HCT116 (cell line): ENCODE data around the gene NOTCH1.

ENCODE experiments used
- CBX3 ChIP-seq: IDR thresholded peaks from 2 replicates; pipeline ENCODE4 v1.6.1; 2012; ENCODE audit warnings: low read depth
- EZH2 ChIP-seq: fragments of 200-600 bp; sonication (generic); IDR thresholded peaks from 2 replicates; pipeline ENCODE4 v1.6.1; 2017; ENCODE audit warnings: antibody characterized with exemption, mixed run types
- POLR2A ChIP-seq: IDR thresholded peaks from 2 replicates; pipeline ENCODE4 v1.7.0; 2011; ENCODE audit warnings: borderline replicate concordance; ENCODE audit not compliant: insufficient read depth, insufficient read length; ENCODE audit errors: extremely low read depth
- POLR2AphosphoS5 ChIP-seq: IDR thresholded peaks from 2 replicates; pipeline ENCODE4 v1.6.1; 2011; ENCODE audit warnings: mild to moderate bottlenecking, low read depth, low read length, moderate library complexity
- RAD21 ChIP-seq: IDR thresholded peaks from 2 replicates; pipeline ENCODE4 v1.6.1; 2012; ENCODE audit warnings: low read depth, mild to moderate bottlenecking
- SIN3A ChIP-seq: IDR thresholded peaks from 2 replicates; pipeline ENCODE4 v1.6.1; 2012; ENCODE audit warnings: low read depth
- SRF ChIP-seq: IDR thresholded peaks from 2 replicates; pipeline ENCODE4 v1.6.1; 2012; ENCODE audit warnings: low read depth
- YY1 ChIP-seq: IDR thresholded peaks from 2 replicates; pipeline ENCODE4 v1.6.1; 2011; ENCODE audit warnings: low read length, low read depth, moderate library complexity, mild to moderate bottlenecking; ENCODE audit not compliant: insufficient replicate concordance; ENCODE audit errors: extremely low read depth
- TF ChIP-seq, protein P1 (sequence below): IDR thresholded peaks from 2 replicates; pipeline ENCODE4 v1.6.1; 2012; ENCODE audit warnings: low read depth
- TF ChIP-seq, protein P2 (sequence below), 3 experiments: fragments of 200-600 bp in 1 of 3; sonication (generic) in 1 of 3; IDR thresholded peaks in 2 of 3; conservative IDR thresholded peaks in 1 of 3; 2 replicates each; pipeline ENCODE4 v1.5.1; 2012 to 2017; ENCODE audit warnings: low read depth in 2 of 3, low read length in 2 of 3, antibody characterized with exemption in 1 of 3, borderline replicate concordance in 1 of 3, control low read depth in 1 of 3, mild to moderate bottlenecking in 1 of 3, mixed read lengths in 1 of 3, mixed run types in 1 of 3, moderate library complexity in 1 of 3; ENCODE audit not compliant: insufficient read depth in 1 of 3
- TF ChIP-seq, protein P3 (sequence below): IDR thresholded peaks from 2 replicates; pipeline ENCODE4 v1.6.1; 2012
- TF ChIP-seq, protein P4 (sequence below): IDR thresholded peaks from 2 replicates; pipeline ENCODE4 v1.6.1; 2012

DNA sequence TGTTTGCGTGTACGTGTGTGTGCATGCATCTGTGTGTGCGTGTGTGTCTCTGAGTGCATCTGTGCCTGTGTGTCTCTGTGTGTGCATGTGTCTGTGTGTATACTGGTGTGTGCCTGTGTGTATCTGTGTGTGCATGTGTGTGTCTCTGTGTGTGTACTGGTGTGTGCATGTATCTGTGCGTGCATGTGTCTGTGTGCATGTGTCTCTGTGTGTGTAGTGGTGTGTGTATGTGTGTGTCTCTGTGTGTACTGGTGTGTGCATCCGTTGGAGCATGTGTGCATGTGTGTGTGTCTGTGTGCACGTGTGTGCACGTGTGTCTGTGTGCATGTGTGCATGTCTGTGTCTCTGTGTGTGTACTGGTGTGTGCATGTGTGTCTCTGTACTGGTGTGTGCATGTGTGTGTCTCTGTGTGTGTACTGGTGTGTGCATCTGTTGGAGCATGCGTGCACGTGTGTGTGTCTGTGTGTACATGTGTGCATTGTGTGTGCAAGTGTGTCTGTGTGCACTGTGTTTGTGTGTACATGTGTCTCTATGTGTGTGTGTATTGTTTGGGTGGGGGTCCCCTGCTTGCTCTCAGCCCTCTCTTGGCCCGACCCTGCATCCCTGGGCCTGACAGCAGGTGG lies 23.8 kb upstream of the NOTCH1 start:
- TF ChIP-seq POLR2AphosphoS5 (no peak), RAD21 (no peak), POLR2A (no peak), CBX3 (no peak), YY1 (no peak), SRF (no peak), SIN3A (no peak), EZH2 (no peak)
- TF ChIP-seq, protein P1, sequence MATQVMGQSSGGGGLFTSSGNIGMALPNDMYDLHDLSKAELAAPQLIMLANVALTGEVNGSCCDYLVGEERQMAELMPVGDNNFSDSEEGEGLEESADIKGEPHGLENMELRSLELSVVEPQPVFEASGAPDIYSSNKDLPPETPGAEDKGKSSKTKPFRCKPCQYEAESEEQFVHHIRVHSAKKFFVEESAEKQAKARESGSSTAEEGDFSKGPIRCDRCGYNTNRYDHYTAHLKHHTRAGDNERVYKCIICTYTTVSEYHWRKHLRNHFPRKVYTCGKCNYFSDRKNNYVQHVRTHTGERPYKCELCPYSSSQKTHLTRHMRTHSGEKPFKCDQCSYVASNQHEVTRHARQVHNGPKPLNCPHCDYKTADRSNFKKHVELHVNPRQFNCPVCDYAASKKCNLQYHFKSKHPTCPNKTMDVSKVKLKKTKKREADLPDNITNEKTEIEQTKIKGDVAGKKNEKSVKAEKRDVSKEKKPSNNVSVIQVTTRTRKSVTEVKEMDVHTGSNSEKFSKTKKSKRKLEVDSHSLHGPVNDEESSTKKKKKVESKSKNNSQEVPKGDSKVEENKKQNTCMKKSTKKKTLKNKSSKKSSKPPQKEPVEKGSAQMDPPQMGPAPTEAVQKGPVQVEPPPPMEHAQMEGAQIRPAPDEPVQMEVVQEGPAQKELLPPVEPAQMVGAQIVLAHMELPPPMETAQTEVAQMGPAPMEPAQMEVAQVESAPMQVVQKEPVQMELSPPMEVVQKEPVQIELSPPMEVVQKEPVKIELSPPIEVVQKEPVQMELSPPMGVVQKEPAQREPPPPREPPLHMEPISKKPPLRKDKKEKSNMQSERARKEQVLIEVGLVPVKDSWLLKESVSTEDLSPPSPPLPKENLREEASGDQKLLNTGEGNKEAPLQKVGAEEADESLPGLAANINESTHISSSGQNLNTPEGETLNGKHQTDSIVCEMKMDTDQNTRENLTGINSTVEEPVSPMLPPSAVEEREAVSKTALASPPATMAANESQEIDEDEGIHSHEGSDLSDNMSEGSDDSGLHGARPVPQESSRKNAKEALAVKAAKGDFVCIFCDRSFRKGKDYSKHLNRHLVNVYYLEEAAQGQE = no peak
- TF ChIP-seq, protein P2, sequence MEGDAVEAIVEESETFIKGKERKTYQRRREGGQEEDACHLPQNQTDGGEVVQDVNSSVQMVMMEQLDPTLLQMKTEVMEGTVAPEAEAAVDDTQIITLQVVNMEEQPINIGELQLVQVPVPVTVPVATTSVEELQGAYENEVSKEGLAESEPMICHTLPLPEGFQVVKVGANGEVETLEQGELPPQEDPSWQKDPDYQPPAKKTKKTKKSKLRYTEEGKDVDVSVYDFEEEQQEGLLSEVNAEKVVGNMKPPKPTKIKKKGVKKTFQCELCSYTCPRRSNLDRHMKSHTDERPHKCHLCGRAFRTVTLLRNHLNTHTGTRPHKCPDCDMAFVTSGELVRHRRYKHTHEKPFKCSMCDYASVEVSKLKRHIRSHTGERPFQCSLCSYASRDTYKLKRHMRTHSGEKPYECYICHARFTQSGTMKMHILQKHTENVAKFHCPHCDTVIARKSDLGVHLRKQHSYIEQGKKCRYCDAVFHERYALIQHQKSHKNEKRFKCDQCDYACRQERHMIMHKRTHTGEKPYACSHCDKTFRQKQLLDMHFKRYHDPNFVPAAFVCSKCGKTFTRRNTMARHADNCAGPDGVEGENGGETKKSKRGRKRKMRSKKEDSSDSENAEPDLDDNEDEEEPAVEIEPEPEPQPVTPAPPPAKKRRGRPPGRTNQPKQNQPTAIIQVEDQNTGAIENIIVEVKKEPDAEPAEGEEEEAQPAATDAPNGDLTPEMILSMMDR (IDR thresholded peaks at IDR 0.05 in 2 of 3, conservative IDR thresholded peaks at IDR 0.05 in 1 of 3; ENCODE audit: borderline replicate concordance in 1 of 3, insufficient read depth in 1 of 3, low read depth in 2 of 3, low read length in 2 of 3) = no peak
- TF ChIP-seq, protein P3, sequence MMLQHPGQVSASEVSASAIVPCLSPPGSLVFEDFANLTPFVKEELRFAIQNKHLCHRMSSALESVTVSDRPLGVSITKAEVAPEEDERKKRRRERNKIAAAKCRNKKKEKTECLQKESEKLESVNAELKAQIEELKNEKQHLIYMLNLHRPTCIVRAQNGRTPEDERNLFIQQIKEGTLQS = no peak
- TF ChIP-seq, protein P4, sequence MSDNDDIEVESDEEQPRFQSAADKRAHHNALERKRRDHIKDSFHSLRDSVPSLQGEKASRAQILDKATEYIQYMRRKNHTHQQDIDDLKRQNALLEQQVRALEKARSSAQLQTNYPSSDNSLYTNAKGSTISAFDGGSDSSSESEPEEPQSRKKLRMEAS = no peak
